ENCODE results near the gene SIX1. TPM values are rescaled to one million over a fixed set of nuclear protein-coding genes. Genes with fewer than 3 reads are reported as not detected.

Gene SIX1
- total and polyA plus RNA-seq, 2 of the 13 experiments (the other 11 are each of a cell fraction or from before 2014, with no cell fraction given), result 1.7 to 6.5 TPM

DNA sequence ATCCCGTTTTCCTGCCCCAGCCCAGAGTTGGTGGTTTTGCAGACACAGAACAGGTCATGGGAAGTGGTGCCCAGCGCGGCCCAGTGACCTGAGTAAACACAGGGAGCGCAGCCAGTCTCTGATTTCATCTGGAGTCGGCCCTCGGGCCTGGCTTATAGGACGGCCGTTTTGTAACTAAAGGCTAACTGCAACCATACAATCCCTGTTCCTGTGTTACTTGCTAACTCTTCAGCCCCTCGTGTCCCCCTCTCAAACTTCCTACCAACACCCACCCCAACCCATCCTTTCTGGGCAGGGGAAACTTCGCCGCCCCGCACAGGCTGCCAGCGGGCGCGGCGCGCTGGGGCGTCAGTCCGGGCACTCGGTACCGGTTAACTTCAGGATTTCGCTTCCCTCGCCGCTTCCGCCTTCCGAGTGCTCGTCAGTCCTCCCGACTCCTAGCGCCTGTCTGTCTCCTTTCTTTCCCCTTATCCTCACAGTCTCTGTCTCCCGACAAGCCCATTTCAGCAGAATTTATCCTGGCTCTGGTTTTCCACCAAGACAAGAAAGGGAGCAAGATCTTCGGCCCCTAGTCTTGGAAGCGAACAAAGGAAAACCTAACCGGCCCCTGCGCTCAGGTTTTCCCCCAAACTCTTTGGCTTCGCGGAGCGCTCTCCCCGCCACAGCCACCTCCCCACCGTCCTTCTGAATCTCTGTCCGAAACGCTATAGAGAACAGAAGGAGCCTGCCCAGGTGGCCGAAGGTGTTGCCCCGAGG, 2.0 kb downstream of the SIX1 start (continued):
- TF ChIP-seq, protein P1, sequence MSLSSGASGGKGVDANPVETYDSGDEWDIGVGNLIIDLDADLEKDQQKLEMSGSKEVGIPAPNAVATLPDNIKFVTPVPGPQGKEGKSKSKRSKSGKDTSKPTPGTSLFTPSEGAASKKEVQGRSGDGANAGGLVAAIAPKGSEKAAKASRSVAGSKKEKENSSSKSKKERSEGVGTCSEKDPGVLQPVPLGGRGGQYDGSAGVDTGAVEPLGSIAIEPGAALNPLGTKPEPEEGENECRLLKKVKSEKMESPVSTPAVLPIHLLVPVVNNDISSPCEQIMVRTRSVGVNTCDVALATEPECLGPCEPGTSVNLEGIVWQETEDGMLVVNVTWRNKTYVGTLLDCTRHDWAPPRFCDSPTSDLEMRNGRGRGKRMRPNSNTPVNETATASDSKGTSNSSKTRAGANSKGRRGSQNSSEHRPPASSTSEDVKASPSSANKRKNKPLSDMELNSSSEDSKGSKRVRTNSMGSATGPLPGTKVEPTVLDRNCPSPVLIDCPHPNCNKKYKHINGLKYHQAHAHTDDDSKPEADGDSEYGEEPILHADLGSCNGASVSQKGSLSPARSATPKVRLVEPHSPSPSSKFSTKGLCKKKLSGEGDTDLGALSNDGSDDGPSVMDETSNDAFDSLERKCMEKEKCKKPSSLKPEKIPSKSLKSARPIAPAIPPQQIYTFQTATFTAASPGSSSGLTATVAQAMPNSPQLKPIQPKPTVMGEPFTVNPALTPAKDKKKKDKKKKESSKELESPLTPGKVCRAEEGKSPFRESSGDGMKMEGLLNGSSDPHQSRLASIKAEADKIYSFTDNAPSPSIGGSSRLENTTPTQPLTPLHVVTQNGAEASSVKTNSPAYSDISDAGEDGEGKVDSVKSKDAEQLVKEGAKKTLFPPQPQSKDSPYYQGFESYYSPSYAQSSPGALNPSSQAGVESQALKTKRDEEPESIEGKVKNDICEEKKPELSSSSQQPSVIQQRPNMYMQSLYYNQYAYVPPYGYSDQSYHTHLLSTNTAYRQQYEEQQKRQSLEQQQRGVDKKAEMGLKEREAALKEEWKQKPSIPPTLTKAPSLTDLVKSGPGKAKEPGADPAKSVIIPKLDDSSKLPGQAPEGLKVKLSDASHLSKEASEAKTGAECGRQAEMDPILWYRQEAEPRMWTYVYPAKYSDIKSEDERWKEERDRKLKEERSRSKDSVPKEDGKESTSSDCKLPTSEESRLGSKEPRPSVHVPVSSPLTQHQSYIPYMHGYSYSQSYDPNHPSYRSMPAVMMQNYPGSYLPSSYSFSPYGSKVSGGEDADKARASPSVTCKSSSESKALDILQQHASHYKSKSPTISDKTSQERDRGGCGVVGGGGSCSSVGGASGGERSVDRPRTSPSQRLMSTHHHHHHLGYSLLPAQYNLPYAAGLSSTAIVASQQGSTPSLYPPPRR (CRISPR knock-in tag; IDR thresholded peaks at IDR 0.05; ENCODE audit: borderline replicate concordance), result peak; percentile 29; the same call in 1 of the 2 replicates
- TF ChIP-seq ZNF337 (CRISPR knock-in tag; IDR thresholded peaks at IDR 0.05; ENCODE audit: borderline replicate concordance, low read depth), result no peak
- TF ChIP-seq THAP11 (CRISPR knock-in tag; IDR thresholded peaks at IDR 0.05), result no peak
- no peak for TF ChIP-seq HMG20B (CRISPR knock-in tag; conservative IDR thresholded peaks at IDR 0.05)
- no peak for TF ChIP-seq SRY (CRISPR knock-in tag; IDR thresholded peaks at IDR 0.05)
- no peak for TF ChIP-seq JUNB (CRISPR knock-in tag; IDR thresholded peaks at IDR 0.05; ENCODE audit: borderline replicate concordance)
- TF ChIP-seq, protein P2, sequence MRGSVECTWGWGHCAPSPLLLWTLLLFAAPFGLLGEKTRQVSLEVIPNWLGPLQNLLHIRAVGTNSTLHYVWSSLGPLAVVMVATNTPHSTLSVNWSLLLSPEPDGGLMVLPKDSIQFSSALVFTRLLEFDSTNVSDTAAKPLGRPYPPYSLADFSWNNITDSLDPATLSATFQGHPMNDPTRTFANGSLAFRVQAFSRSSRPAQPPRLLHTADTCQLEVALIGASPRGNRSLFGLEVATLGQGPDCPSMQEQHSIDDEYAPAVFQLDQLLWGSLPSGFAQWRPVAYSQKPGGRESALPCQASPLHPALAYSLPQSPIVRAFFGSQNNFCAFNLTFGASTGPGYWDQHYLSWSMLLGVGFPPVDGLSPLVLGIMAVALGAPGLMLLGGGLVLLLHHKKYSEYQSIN (CRISPR knock-in tag; IDR thresholded peaks at IDR 0.05; ENCODE audit: borderline replicate concordance), result no peak
- TF ChIP-seq SNAI1 (CRISPR knock-in tag; IDR thresholded peaks at IDR 0.05; ENCODE audit: borderline replicate concordance), result no peak
- TF ChIP-seq ZNF652 (CRISPR knock-in tag; IDR thresholded peaks at IDR 0.05; ENCODE audit: borderline replicate concordance, low read depth), result no peak
- peak; percentile 62 for TF ChIP-seq GFI1 (CRISPR knock-in tag; IDR thresholded peaks at IDR 0.05; ENCODE audit: borderline replicate concordance)
- TF ChIP-seq MTERF4 (CRISPR knock-in tag; IDR thresholded peaks at IDR 0.05), result no peak
- TF ChIP-seq, protein P3, sequence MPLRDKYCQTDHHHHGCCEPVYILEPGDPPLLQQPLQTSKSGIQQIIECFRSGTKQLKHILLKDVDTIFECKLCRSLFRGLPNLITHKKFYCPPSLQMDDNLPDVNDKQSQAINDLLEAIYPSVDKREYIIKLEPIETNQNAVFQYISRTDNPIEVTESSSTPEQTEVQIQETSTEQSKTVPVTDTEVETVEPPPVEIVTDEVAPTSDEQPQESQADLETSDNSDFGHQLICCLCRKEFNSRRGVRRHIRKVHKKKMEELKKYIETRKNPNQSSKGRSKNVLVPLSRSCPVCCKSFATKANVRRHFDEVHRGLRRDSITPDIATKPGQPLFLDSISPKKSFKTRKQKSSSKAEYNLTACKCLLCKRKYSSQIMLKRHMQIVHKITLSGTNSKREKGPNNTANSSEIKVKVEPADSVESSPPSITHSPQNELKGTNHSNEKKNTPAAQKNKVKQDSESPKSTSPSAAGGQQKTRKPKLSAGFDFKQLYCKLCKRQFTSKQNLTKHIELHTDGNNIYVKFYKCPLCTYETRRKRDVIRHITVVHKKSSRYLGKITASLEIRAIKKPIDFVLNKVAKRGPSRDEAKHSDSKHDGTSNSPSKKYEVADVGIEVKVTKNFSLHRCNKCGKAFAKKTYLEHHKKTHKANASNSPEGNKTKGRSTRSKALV (CRISPR knock-in tag; IDR thresholded peaks at IDR 0.05), result peak; percentile 96
- TF ChIP-seq PTBP1 (IDR thresholded peaks at IDR 0.05; ENCODE audit: low read depth, low read length, poor library complexity, severe bottlenecking), result no peak
- TF ChIP-seq, protein P4, sequence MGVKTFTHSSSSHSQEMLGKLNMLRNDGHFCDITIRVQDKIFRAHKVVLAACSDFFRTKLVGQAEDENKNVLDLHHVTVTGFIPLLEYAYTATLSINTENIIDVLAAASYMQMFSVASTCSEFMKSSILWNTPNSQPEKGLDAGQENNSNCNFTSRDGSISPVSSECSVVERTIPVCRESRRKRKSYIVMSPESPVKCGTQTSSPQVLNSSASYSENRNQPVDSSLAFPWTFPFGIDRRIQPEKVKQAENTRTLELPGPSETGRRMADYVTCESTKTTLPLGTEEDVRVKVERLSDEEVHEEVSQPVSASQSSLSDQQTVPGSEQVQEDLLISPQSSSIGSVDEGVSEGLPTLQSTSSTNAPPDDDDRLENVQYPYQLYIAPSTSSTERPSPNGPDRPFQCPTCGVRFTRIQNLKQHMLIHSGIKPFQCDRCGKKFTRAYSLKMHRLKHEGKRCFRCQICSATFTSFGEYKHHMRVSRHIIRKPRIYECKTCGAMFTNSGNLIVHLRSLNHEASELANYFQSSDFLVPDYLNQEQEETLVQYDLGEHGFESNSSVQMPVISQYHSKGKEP (CRISPR knock-in tag; IDR thresholded peaks at IDR 0.05), result no peak
